HG02678 (cell line): ENCODE measurements around the gene TLR1.
"Not testable (repeated sequence)": the region's sequence is repeated elsewhere in the genome, so short reads cannot be mapped to it uniquely, and the experiment has no call there.

Experiments
- ATAC-seq: cut with Tn5 transposase; IDR thresholded peaks from one replicate; pipeline ENCODE4 v1.9.1; 2021; ENCODE audit warnings: mild to moderate bottlenecking, moderate library complexity; ENCODE audit not compliant: unreplicated experiment

The TLR1 gene

DNA sequence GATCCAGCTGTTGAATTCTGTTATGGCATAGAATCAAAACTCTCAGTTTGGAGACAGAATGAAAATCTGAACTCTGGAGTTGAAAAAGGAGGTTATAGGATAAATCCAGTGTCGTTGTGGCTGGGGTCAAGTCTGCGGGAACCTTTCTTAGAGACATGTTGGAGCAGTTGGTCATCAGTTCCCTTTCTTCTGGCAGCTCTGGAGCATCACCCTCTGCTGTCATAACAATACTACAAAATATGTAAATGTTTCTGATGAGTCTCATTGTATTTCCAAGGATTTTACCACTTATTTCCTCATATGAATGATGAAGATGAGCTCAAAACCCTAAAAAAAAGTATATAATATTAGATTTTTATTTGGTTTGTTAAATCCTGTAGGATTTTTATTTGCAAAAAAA is 29.3 kb downstream of the TLR1 start:
- no peak for ATAC-seq

DNA sequence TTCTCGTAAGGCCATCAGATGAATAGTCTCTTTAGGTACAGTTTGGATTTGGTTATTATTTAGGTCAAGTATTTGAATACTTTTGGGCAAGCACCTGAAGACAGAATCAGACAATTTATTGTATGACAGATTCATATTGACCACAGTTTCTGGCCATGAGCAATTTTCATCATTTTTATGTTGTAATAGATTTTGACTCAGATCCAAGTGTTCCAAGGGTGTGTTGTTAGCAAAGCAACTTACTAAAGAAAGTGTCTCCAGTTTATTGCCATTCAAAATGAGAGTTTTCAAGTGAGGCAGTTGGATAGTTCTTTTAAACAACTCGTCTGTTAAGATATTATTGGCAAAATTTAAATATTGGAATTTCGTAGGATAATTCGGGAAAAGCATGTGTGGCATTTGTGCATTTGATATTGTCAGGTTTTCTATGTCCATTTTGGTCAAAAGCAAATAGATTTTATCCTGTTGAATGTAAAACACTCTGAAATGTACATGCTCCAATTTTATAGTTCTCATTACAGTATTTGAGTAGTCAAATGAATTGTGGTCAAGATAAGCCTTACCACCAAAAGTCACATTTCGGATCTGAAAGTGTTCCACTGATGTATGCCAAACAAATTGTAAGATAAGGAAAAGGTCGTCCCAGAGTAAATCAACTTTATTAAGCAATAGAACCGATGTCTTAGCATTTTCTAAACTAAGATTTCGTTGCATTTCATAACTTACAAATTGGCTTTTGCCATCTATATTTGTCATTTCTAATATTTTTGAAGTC is 30.2 kb downstream of the TLR1 start:
- no peak for ATAC-seq

DNA sequence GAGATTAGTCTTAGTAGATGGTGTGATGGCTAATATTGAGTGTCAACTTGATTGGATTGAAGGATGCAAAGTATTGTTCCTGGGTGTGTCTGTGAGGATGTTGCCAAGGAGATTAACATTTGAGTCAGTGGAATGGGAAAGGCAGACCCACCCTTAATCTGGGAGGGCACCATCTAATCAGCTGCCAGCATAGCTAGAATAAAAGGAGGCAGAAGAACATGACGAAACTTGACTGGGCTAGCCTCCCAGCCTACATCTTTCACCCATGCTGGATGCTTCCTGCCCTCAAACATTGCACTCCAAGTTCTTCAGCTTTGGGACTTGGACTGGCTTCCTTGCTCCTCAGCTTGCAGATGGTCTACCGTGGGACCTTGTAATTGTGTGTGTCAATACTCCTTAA is 34.3 kb downstream of the TLR1 start:
- ATAC-seq, result not testable (repeated sequence)

DNA sequence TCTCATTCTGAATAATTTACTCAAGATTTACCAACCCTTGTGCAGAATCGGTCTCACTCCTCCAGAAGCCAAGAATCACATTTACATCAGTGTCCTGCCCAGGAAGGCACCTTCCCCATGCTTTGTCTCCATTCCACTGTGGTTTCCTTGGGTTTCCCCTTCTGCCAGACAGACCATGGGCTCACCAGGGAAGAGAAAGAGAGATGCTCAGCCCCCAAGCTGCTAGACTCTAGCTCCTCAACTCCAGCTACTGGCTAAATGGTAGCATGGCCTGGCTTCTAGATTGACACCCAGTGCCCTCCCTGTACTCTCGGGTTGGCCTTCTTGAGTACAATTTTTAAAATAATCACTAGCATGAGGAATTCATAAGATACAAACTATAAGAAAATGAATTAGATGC is 34.7 kb downstream of the TLR1 start:
- ATAC-seq, result no peak

DNA sequence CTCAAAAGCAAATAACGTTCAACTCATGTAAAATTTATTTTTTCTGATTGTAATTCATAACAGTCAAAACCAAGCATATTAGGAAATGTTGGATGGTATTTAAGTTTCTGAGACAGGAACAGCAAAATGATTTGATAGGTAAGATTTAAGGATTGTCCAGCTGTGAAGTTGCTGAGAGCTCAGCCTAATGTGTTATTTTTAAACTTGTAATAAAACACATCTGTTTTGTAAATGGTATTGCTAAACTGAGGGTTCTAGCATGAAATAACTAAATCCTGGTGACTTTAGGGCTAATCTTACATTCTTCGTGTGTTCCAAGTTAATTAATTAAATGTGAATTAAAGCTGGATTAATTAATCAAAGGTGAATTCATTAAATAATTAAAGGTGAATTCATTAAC is 35.1 kb downstream of the TLR1 start:
- ATAC-seq, result no peak

DNA sequence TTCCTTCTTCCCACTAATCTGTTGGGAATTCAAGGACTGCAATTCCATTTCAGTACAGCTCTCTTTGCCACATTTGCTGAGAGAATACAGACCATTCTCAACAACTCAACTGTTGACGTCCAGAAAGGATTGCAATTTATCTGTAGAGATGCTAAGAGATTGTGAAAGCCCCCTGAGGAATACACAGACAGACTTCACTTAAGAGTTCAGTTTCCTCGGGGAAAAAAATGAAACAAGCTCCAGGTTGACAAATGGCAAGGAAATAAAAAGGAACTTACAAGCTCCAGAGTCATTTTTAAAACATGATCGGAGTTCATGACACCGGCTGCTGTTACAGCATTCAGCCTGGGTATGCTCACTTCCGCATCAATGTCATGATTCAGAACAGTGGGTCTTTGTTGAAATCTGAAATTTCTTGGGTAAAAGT is 35.6 kb downstream of the TLR1 start:
- no peak for ATAC-seq

DNA sequence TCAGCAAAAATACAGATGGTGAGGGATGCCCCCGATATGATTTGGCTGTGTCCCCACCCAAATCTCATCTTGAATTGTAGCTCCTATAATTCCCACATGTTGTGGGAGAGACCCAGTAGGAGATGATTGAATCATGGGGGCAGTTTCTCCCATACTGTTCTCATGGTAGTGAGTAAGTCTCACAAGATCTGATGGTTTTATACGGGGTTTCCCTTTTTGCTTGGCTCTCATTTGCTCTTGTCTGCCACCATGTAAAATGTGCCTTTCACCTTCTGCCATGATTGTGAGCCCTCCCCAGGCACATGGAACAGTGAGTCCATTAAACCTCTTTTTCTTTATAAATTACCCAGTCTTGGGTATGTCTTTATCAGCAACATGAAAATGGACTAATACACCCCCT is 37.7 kb downstream of the TLR1 start:
- not testable (repeated sequence) for ATAC-seq

DNA sequence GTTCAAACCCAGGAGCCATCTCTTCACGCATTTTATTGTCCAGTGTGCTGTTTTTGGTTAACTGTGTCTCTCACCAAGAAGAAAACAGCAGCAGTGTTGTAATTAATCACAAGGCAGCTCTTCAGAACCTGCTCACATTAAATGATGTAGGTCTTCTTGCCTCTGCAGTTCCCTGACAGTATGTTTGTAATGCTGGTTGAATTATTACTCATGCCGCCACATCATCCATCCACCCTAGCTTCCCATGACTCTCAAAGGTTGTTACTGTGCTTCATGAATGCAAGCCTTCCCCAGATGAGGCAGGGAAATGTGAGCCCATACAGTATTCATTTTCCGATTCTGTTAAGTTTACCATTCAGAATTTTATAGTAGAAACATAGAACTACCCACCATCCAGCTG is 39.2 kb downstream of the TLR1 start:
- no peak for ATAC-seq

DNA sequence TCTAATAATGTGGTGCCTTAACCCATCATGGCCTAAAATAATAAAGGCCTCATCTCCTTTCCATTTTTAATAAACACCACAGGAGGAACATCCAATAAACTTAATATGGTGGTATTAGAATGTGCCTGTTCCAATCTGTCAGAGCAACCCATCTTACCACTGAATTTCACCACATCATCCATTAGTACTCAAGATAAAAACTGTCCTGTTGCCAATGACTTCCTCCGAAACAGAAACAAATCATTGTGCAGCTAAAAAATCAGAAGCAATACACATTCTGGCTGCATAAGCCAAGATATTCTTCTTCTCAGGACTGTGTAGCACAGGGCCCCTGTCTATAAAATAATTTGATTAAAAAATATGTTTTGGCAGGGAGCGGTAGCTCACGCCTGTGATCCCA is 40.3 kb downstream of the TLR1 start:
- ATAC-seq, result no peak

DNA sequence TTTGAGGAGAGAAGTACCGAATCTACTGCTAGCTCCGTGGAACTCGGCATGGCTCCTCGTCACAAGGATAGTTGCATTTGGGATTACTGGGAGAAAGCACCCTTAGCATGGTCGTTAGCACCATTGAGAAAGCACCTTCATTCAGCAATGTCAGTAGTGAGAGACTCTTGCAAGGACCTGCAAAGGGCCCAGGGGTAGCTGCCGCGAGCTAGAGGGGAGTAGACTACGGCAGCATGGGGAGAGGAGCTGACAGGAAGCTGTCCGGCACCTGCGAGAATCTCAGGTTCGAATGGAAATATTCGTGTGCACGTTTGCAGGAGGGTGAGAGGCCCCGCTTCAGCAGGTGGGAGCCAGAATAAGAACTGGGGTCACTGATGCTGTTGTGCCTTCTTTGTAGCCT is 42.0 kb downstream of the TLR1 start:
- peak; percentile 40 for ATAC-seq

DNA sequence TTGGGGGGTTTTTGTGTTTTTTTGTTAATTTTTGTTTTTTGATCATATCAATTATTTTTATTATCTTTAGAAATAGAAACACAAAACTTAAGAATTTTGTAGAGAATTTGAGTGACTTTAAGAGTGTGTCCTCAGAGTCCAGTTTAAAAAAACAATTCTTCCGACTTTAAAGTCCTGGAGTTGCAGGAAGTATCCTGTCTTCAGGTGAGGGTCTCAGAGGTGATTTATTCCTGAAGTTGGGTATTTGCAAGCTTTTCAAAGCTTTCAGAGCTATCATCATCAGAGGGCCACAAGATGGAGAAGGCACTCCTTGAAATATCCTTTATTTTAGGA is 44.8 kb downstream of the TLR1 start:
- ATAC-seq, result no peak

DNA sequence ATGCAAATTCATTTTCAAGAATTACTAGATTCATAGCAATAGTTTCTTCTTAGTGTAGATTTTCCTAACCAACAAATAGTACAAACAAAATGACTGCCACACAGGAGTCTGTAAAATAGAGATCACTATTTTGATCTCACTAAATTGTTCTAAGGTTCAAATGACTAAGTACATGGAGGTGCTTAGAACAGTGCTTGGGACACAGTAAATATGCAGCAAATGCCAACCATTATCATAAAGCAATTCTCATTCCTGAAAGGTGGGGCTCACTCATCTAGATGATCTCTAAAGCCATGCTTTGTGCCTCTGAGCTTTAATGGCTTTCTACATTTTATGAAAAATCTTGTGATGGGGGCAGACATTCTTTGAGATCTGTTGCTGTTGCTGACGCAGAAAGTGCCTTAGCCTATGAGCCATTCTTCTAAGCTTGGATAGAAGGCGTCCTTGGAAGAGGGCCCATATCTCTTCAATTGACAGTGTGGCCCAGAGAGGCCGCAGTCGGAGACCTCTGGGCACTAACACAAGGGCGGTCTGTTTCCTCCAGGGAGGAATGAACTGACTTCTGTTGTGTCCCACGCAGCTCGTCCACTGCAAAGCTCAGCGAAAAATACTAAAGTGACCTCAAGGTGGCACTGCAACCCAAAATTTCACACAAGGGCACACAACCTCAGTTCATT is 45.3 kb downstream of the TLR1 start:
- ATAC-seq, result no peak

DNA sequence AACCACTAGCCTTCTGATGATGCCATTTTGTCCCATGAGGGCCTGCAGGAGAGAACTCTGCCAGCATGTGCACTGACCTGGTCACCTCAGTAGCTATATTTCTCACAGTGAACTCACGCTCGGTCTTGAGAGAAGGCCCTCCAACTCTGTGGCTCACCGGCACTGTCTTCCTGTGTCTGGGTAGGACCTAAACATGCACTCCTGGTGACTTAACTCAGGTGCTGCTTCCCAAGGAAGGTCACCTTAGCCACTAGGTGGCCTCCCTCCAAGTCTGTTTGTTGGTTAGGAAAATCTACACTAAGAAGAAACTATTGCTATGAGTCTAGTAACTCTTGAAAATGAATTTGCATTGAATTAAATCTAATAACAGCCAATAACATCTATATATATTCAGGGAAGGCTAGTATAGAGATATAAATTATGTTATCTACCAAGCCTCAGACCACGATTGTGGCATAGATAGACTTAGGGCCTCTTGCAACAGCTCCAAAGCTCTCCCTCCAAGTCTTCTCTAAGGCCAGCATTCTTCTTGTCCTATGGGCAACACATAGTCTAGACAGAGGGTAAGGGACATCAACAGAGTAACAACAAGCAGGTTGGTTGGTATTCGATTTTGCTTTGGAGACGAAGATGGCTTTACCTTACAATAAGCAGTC is 46.5 kb downstream of the TLR1 start:
- no peak for ATAC-seq

DNA sequence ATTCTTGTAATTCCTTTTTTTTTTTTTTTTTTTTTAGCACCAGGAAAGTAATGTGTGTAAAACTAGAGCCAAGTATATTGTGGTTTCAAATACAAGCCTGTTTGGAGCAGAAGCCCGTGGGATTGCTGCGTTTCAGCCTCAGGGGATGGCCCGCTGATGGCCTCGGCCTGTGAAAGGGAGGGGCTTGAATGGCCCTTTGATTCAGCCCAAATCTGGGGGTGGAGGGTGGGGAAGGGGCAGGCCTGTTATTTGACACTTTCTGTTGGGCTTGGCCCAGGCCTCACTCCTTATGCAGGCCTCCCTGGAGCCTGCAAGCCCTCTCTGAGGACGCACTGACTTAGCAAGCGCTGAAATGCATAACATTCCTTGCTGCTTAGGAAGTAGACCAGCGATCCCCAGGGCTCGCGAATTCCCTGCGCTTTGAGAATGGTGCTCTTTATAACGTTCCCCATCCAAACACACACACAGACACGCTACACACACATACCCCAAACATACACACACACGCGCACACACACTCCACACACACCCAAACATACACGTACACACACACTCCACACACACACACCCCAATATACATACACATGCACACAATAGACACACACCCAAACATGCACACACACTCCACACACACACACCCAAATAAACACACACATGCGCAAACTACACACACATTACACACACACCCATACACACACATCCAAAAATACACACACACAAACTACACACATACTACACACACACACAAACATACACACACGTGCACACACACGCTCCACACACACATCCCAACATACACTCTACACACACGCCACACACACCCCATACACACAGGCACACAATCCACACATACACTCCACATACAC is 51.4 kb downstream of the TLR1 start:
- ATAC-seq, result no peak

DNA sequence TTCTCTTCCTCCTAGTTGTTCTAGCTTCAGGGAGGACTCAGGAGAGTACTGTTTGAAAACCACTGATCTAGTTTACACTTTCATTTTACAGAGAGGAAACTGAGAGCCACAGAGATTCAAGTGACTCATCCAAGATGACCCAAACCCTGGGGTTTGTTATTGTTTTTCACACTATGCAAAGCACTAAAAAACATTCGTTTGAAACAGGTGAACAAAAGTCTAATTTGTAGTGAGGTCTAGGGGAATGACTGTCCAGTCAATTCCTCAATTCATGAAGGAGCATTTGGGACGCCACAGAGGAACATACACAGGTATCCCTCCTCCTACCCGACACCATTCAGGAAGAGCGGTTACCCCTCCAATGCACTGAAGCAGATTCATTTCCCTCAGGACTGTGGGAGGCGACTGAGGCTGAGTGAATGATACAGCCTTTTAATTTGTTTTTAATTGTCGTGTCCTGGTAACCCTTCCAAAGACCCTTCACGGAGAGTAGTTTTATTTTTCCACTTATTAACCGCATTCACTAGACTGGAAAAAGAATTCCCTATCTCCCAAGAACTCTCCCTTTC is 52.1 kb downstream of the TLR1 start:
- peak; percentile 94 for ATAC-seq

DNA sequence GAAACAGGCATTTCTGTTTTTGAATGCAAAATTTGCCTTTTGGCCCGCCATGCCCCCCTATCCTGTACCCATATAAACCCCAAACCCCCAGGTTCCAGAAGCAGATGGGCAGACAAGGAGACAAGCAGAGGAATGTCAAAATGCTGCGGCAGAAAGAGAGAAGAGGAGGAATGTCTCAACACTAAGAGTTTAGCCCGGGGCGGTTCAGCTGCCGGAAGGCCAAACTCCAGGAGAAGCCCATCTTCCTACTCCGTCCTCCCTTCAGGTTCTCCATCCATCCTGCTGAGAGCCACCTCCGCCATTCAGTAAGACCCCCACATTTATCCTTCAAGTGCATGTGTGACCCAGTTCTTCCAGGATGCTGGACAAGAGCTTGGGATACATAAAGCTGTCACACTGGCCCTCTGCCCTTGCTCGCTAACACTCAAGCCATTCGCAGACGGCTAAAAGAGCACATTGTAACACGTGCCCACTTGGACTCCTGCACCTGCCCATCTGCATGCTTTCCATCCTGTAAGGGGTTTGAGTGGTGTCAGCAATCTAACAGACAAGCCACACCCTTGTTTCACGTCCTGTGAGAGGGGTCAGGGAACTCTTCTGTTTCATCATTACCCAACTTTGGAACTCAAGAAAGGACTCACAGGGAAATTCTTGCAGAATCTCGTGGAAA is 53.1 kb downstream of the TLR1 start:
- ATAC-seq, result no peak

DNA sequence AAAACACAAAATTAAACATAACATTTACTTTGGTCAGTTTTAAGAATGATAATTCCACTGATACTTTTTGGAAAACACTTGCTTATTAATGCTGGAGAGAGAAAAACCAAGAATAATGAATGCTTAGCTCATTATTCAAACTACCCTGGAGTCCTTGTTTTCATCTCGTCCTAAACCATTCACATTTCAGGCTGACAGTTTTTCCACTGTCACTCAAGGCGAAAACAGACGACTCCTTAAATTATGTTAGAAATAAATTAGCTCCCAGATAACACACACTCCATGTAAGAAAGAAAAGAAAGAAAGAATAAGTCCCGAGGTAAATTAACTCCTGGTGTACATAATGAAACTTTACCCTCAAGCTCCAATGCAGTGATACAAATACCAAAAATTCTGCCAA is 55.3 kb downstream of the TLR1 start:
- ATAC-seq, result no peak

DNA sequence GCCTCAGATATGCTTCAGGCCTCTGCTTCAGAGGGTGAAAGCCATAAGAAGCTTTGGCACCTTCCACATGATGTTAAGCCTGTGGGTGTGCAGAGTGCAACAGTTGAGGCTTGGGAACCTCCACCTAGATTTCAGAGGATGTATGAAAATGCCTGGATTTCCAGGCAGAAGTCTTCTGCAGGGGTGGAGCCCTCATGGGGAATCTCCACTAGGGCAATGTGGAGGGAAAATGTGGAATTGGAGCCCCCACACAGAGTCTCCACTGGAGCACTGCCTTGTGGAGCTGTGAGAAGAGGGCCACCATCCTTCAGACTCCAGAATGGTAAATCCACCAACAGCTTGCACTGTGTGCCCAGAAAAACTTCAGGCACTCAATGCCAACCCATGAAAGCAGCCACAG is 57.0 kb downstream of the TLR1 start:
- ATAC-seq, result no peak
